22Rv1 (cell line): Measurements from ENCODE around the gene DCLK2.

Experiments
- H3K27ac ChIP-seq: fragments of 450-650 bp; 2 replicates; pipeline ENCODE4 v1.5.1; 2017
- ZFX ChIP-seq: fragments of 450-650 bp; IDR thresholded peaks from 2 replicates; pipeline ENCODE4 v1.6.1; 2017; ENCODE audit warnings: antibody characterized with exemption, borderline replicate concordance
- TF ChIP-seq, protein P1 (sequence below): fragments of 450-650 bp; IDR thresholded peaks from 2 replicates; pipeline ENCODE4 v1.5.1; 2017; ENCODE audit warnings: mild to moderate bottlenecking

DCLK2 gene

DNA sequence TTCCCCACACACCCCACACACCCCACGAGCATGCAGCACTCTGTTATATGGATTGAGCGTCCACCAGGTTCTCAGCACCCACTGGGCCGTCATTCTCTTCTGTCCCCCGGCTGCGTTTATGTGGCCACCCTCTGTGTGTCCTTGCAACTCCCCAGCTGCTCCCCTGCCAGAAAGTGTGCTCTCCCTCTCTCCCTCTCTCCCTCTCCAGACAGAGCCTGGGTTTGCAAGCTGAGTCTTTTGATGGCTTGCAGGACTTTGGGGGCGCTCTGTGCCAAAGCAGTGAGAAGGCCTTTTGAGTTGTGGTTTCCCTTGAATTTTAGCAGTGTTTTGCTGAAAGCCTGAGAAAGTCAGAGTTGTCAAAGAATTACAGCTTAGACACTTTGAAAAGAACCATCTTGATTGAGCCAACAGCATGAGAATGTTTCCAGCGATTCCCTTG lies 173.5 kb downstream of the DCLK2 start:
- TF ChIP-seq ZFX = no peak
- TF ChIP-seq, protein P1, sequence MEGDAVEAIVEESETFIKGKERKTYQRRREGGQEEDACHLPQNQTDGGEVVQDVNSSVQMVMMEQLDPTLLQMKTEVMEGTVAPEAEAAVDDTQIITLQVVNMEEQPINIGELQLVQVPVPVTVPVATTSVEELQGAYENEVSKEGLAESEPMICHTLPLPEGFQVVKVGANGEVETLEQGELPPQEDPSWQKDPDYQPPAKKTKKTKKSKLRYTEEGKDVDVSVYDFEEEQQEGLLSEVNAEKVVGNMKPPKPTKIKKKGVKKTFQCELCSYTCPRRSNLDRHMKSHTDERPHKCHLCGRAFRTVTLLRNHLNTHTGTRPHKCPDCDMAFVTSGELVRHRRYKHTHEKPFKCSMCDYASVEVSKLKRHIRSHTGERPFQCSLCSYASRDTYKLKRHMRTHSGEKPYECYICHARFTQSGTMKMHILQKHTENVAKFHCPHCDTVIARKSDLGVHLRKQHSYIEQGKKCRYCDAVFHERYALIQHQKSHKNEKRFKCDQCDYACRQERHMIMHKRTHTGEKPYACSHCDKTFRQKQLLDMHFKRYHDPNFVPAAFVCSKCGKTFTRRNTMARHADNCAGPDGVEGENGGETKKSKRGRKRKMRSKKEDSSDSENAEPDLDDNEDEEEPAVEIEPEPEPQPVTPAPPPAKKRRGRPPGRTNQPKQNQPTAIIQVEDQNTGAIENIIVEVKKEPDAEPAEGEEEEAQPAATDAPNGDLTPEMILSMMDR = no peak
- peak overlapping the region; percentile 50 for H3K27ac ChIP-seq

DNA sequence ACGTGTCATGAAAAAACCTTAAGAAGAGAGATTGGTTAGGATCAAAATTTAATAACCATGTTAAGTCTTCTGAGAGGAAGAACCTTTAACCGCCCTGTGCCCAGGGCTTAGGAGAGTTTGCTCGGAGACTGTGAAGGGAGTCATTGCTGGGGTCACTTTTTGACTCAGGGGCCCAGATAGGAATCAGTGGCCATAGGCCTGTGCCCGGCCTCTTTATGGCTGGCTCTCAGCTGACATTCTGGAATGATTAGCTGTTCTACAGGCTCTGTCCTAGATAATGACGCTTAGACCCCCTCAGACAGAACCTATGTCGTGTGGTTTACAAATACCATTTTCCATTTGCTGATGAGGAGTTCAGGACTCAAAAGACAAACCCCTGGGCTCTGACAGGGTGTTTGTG lies 174.1 kb downstream of the DCLK2 start:
- TF ChIP-seq, protein P1 = no peak
- no peak for TF ChIP-seq ZFX
- H3K27ac ChIP-seq = peak overlapping the region; percentile 50

DNA sequence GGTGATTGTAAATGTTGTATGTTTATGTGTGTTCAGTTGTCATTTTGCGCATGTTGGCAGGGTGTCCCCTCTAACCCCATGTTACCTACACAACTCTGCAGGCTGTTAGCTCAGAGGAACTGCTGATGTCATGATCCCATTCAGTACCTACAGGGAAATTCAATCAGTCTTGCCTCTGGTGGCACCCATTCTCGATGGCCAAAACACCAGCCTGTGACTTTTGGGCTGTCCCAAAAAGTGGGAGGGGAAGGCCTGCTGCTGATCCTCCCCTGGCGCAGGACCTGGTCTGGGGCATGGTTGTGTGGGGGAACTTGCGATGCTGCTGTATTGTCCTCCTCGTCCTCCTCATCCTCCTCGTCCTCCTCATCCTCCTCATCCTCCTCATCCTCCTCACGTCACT lies 174.5 kb downstream of the DCLK2 start:
- TF ChIP-seq ZFX = no peak
- TF ChIP-seq, protein P1 = no peak
- no peak overlapping the region for H3K27ac ChIP-seq

DNA sequence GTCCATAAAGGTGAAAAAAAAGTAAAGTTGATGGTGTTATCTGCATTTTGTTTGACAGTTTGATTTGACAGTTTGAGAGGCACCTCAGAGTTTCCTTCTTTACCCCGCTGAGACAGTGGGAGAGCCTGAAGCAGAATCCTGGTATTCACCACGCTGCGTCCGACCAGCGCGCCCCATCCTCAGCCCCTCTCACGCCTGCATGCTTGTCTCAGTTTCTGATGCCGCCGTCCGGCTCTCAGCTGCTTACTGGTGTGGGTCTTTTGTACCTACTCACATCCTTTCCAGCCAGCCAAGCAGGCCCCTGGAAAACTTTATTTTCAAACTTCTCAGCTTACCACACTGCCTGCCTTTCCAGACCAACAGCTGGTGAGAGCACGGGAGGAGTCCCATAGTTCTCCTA lies 175.2 kb downstream of the DCLK2 start:
- H3K27ac ChIP-seq = no peak overlapping the region
- TF ChIP-seq, protein P1 = no peak
- no peak for TF ChIP-seq ZFX

DNA sequence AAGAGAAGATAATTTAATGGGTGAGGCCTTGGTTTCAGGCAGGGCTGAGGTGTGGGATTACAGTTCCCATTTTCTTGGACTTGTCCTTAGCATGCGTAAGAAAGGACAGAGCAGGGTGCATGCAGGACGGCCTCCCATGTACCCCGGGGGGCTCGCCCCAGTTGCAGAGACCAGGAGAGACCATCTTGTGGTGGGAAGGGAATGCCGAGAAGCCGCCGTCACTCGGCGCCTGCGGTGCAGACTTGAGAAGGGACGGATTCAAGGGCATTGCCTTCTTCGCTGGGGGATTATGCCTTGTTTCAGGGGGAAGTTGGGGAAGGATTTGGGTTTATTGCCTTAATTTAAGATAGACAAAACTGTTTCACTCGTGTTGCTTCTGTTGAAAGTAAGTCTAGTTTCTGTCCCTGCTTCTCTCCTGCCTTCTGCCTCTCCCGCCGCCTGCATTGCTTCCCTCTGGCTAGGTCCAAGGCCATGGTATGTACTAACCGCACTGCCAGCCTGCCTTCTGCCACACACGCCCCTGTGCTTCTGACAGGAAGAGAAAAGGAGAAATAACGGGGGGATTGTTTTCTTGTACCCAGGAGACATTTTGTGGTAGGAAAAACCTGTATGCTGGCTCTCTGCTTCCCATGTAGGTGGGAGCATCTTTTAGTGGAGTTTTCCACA lies 175.9 kb downstream of the DCLK2 start:
- TF ChIP-seq, protein P1 = no peak
- no peak for TF ChIP-seq ZFX
- no peak overlapping the region for H3K27ac ChIP-seq

DNA sequence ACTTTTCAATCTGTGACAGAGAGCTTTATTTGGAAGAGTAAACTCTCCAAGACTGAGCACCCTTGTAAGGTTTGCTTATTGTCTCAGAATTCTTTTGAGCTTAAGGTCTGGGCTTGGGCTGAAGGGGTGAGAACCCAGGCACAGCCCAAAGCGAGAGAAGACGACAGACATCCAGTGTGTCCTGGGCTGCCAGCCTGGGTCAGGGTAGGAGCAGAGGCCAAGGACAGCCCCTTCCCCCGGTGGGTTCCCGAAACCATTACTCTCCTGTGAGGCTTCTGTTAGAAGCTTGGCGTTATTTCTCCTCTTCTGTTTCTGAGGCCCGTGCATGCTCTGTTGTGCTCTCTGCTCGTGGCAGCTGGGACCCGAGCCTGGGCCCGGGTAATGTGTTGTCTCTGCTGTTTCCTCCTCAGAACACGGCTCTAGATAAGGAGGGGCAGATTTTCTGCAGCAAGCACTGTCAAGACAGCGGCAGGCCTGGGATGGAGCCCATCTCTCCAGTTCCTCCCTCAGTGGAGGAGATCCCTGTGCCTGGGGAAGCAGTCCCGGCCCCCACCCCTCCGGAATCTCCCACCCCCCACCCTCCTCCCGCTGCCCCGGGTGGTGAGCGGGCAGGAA lies 177.5 kb downstream of the DCLK2 start:
- no peak for TF ChIP-seq ZFX
- TF ChIP-seq, protein P1 = no peak
- H3K27ac ChIP-seq = no peak overlapping the region

DNA sequence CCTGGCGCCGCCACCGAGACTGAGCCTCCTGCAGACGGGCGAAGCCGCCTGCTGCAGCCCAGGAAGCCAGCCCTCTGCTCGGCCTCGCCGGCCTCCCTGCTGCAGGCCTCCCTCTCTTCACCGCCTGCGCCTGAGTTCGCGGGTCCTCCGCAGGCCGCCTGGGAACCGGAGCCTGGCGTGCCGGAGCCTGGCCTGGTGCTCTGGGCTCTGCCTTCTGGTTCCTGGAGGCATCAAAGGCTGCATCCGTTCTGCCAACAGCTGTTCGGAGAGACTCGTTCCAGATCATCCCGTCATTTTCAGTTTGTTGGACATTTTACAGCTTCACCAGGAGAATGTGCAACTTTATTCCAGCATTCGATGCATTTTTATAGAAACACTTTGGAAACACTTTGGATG lies 178.0 kb downstream of the DCLK2 start:
- TF ChIP-seq, protein P1 = no peak
- TF ChIP-seq ZFX = no peak

More for the DNA sequence above, 178.0 kb downstream of the DCLK2 start:
- H3K27ac ChIP-seq = no peak overlapping the region
